Ishikawa (cell line): ENCODE measurements around the gene ALG11.
A peak's percentile ranks its signal among the peaks of the same experiment; 100 is the strongest.

Source experiments
- CEBPB ChIP-seq: IDR thresholded peaks from 2 replicates; pipeline ENCODE4 v1.6.1; 2012
- CREB1 ChIP-seq: IDR thresholded peaks from 2 replicates; pipeline ENCODE4 v1.6.1; 2012; ENCODE audit warnings: low read depth
- EGR1 ChIP-seq: IDR thresholded peaks from 2 replicates; pipeline ENCODE4 v1.6.1; 2012
- EP300 ChIP-seq: IDR thresholded peaks from 2 replicates; pipeline ENCODE4 v1.6.1; 2012; ENCODE audit warnings: borderline replicate concordance
- FOXM1 ChIP-seq: IDR thresholded peaks from 2 replicates; pipeline ENCODE4 v1.6.1; 2012; ENCODE audit warnings: low read depth, borderline replicate concordance
- MAX ChIP-seq: IDR thresholded peaks from 2 replicates; pipeline ENCODE4 v1.6.1; 2012
- NFIC ChIP-seq: IDR thresholded peaks from 2 replicates; pipeline ENCODE4 v1.6.1; 2012
- RAD21 ChIP-seq: IDR thresholded peaks from 2 replicates; pipeline ENCODE4 v1.6.1; 2012; ENCODE audit warnings: low read depth
- REST ChIP-seq: IDR thresholded peaks from 2 replicates; pipeline ENCODE4 v1.6.1; 2012; ENCODE audit warnings: low read depth, mild to moderate bottlenecking
- TAF1 ChIP-seq: IDR thresholded peaks from 2 replicates; pipeline ENCODE4 v1.6.1; 2012; ENCODE audit warnings: low read depth, mild to moderate bottlenecking
- TCF12 ChIP-seq: IDR thresholded peaks from 2 replicates; pipeline ENCODE4 v1.6.1; 2012; ENCODE audit warnings: low read depth
- TEAD4 ChIP-seq: IDR thresholded peaks from 2 replicates; pipeline ENCODE4 v1.6.1; 2012
- USF1 ChIP-seq: IDR thresholded peaks from 2 replicates; pipeline ENCODE4 v1.6.1; 2012
- YY1 ChIP-seq: IDR thresholded peaks from 2 replicates; pipeline ENCODE4 v1.6.1; 2012; ENCODE audit warnings: low read depth
- ZBTB7A ChIP-seq: IDR thresholded peaks from 2 replicates; pipeline ENCODE4 v1.6.1; 2012; ENCODE audit warnings: low read depth

Gene ALG11

GRCh38 chr13:51988988-51989618, 23.1 kb upstream of the ALG11 start:
- TF ChIP-seq USF1 (no peak), TAF1 (no peak), ZBTB7A (no peak), MAX (no peak), RAD21 (no peak), CREB1 (no peak), FOXM1 (no peak), EGR1 (no peak), TCF12 (no peak), CEBPB (no peak), YY1 (no peak), TEAD4 (no peak), REST (no peak), EP300 (no peak), NFIC (no peak)

GRCh38 chr13:51993713-51994112, 18.5 kb upstream of the ALG11 start:
- TF ChIP-seq YY1 (no peak), TAF1 (no peak), TEAD4 (no peak), EP300 (no peak), TCF12 (no peak), REST (no peak), CREB1 (no peak), CEBPB (no peak), RAD21 (no peak), NFIC (no peak), MAX (no peak), EGR1 (no peak), FOXM1 (no peak), ZBTB7A (no peak), USF1 (no peak)

GRCh38 chr13:51995677-51996551, 16.3 kb upstream of the ALG11 start:
- TF ChIP-seq MAX (peak; percentile 34; the same call in 1 of the 2 replicates), RAD21 (no peak), REST (no peak)

GRCh38 chr13:51996641-51997040, 15.6 kb upstream of the ALG11 start:
- TF ChIP-seq TEAD4, result no peak
- TF ChIP-seq REST, result no peak
- no peak for TF ChIP-seq TCF12
- TF ChIP-seq CEBPB, result no peak
- TF ChIP-seq EP300, result no peak
- no peak for TF ChIP-seq MAX
- no peak for TF ChIP-seq CREB1
- no peak for TF ChIP-seq FOXM1
- TF ChIP-seq NFIC, result no peak
- no peak for TF ChIP-seq ZBTB7A
- TF ChIP-seq USF1, result no peak
- TF ChIP-seq TAF1, result no peak
- TF ChIP-seq EGR1, result no peak
- TF ChIP-seq RAD21, result no peak
- no peak for TF ChIP-seq YY1
